Sciatic nerve (tissue), 1 donor: ENCODE results near the gene CD300C. TPM values are rescaled to one million over a fixed set of nuclear protein-coding genes. Genes with fewer than 3 reads are reported as not detected.

ENCODE experiments used
- total RNA-seq: library from RNA; stranded (reverse); fragmentation: NEBNext Ultra II Directional; extraction: Animal tissue kit (Norgen Biotek cat#: 25700); gene quantifications from one replicate; pipeline ENCODE4 v1.2.1, GENCODE V29; 2021
- donor health status: DM: no; HTN: no; CAD: no.

CD300C gene
- total RNA-seq, 1 donor from 2014 or later, result 1.7 TPM

Other genes with a start within 250 kb of the CD300C start
- 55.2 TPM for gene KIF19, start 219.9 kb downstream of the CD300C start, total RNA-seq
- gene BTBD17, start 184.2 kb downstream of the CD300C start, total RNA-seq, result not detected
- 1.1 TPM for gene GPR142, start 178.6 kb downstream of the CD300C start, total RNA-seq
- gene GPRC5C, start 114.0 kb downstream of the CD300C start, total RNA-seq, result 62.9 TPM
- 13.0 TPM for gene CD300A, start 79.5 kb downstream of the CD300C start, total RNA-seq
- 1.2 TPM for gene CD300LB, start 14.6 kb downstream of the CD300C start, total RNA-seq
- not detected for gene CD300H, start 21.4 kb upstream of the CD300C start, total RNA-seq
- not detected for gene CD300LD, start 46.2 kb upstream of the CD300C start, total RNA-seq
- 3.8 TPM for gene CD300E, start 77.6 kb upstream of the CD300C start, total RNA-seq
- 2.5 TPM for gene CD300LF, start 166.8 kb upstream of the CD300C start, total RNA-seq
- 3.6 TPM for gene RAB37, start 191.1 kb upstream of the CD300C start, total RNA-seq
- gene NHERF1, start 202.5 kb upstream of the CD300C start, total RNA-seq, result 39.0 TPM
- 50.3 TPM for gene NAT9, start 230.2 kb upstream of the CD300C start, total RNA-seq